Ascending aorta (tissue), 2 donors: ENCODE measurements around the gene ANKRD39. TPM values are rescaled to one million over a fixed set of nuclear protein-coding genes. Genes with fewer than 3 reads are reported as not detected.

Experiments used
- DNase-seq, 2 donors: peaks; one replicate each; pipeline ENCODE4 v3.0.0-alpha.2; 2019; ENCODE audit warnings: low spot score in 2 of 2
- H3K27ac ChIP-seq, 2 donors: fragments of 200-600 bp; sonication (generic); one replicate each; pipeline ENCODE4 v1.5.1; 2016 to 2017; ENCODE audit warnings: mild to moderate bottlenecking in 1 of 2
- H3K27me3 ChIP-seq: fragments of 200-600 bp; sonication (generic); one replicate; pipeline ENCODE4 v1.5.1; 2017
- H3K36me3 ChIP-seq, 2 donors: fragments of 200-600 bp; sonication (generic); one replicate each; pipeline ENCODE4 v1.5.1; 2016
- H3K4me1 ChIP-seq, 2 donors: fragments of 200-600 bp; sonication (generic); one replicate each; pipeline ENCODE4 v1.5.1; 2016 to 2017; ENCODE audit warnings: mild to moderate bottlenecking in 1 of 2
- H3K4me3 ChIP-seq, 2 donors: fragments of 200-600 bp; sonication (generic); one replicate each; pipeline ENCODE4 v1.5.1; 2016 to 2017; ENCODE audit warnings: mild to moderate bottlenecking in 1 of 2
- H3K9me3 ChIP-seq, 2 donors: fragments of 200-600 bp; sonication (generic); one replicate each; pipeline ENCODE4 v1.5.1; 2016
- CTCF ChIP-seq, 3 experiments: fragments of 200-600 bp in 2 of 3; fragments of 450-650 bp in 1 of 3; sonication (generic) in 2 of 3; IDR thresholded peaks; one replicate each; pipeline ENCODE4 v1.5.1; 2016 to 2019; ENCODE audit warnings: antibody characterized with exemption in 3 of 3, mild to moderate bottlenecking in 1 of 3, moderate library complexity in 1 of 3
- intact Hi-C: fragments of 100-400 bp; cut with DNase I; formaldehyde crosslinking; loops from one replicate; pipeline ENCODE4 v1.15.1; 2023
- total RNA-seq: library from RNA; depleted of rRNA; stranded (reverse); fragments of >200 nt; gene quantifications from one replicate; pipeline ENCODE4 v1.1.0, GENCODE V29; 2016

ANKRD39 gene
- total RNA-seq, 1 donor from 2014 or later = 2.3 TPM

DNA sequence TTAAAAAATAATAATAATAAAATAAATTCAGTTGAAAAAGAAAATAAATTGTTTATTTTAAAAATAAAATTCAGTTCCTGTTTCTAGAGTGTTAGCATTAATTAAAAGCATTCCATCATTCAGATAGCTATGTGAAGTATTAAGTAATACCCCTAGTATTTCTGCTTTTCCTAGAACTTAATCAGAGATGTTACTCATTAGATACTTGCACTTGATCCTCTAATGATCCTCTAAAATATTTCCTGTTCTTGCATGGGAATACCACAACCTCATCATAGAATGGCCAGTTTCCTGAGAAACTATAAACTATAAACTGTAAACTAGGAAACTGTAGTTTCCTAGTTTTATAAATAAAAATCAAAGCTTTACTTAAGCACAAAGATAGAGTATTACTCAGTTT, 52.8 kb downstream of the ANKRD39 start:
- no peak for TF ChIP-seq CTCF (IDR thresholded peaks at IDR 0.05)
- intact Hi-C loops = loop anchor here (5.0 kb wide), 2 partner anchors 43 to 68 kb away; partner anchors contain the start of gene CNNM4
- peaks cover 14 to 25% of the 10 kb centered on the region in 2 donors for H3K36me3 ChIP-seq
- H3K27ac ChIP-seq = no peak overlapping the region
- peaks cover 0 to 4% of the 10 kb centered on the region in 2 donors for H3K4me1 ChIP-seq
- H3K27me3 ChIP-seq = no peaks in the 10 kb centered on the region
- no peaks in the 10 kb centered on the region for H3K9me3 ChIP-seq
- no peak for DNase-seq
- H3K4me3 ChIP-seq = no peak overlapping the region

DNA sequence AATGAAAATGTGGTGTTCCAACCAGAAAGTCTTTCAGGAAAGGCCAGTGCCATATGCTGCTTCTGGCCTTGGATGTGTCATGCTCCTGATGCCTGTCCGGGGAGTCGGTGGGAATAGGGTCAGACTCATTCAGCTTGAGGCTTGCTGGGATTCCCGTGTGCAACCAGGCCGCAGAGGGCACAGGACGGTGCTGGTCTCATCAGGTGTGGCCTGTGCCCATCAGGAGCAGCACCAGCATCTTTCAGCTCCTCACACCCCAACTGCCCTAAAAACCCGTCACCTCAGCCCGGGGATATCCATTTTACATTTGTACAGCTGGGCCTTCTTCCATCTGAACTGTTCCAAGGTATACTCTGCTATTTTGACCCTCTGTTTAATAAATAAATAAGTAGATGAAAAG, 55.1 kb downstream of the ANKRD39 start:
- intact Hi-C loops = loop anchor here (5.0 kb wide), 2 partner anchors 40 to 65 kb away; partner anchors contain the start of gene CNNM4
- peaks cover 20 to 26% of the 10 kb centered on the region in 2 donors for H3K36me3 ChIP-seq
- no peaks in the 10 kb centered on the region for H3K9me3 ChIP-seq
- no peak for TF ChIP-seq CTCF (IDR thresholded peaks at IDR 0.05)
- no peak for DNase-seq
- H3K27me3 ChIP-seq = no peaks in the 10 kb centered on the region
- no peak overlapping the region for H3K27ac ChIP-seq
- no peak overlapping the region for H3K4me3 ChIP-seq
- peaks cover 0 to 4% of the 10 kb centered on the region in 2 donors for H3K4me1 ChIP-seq

DNA sequence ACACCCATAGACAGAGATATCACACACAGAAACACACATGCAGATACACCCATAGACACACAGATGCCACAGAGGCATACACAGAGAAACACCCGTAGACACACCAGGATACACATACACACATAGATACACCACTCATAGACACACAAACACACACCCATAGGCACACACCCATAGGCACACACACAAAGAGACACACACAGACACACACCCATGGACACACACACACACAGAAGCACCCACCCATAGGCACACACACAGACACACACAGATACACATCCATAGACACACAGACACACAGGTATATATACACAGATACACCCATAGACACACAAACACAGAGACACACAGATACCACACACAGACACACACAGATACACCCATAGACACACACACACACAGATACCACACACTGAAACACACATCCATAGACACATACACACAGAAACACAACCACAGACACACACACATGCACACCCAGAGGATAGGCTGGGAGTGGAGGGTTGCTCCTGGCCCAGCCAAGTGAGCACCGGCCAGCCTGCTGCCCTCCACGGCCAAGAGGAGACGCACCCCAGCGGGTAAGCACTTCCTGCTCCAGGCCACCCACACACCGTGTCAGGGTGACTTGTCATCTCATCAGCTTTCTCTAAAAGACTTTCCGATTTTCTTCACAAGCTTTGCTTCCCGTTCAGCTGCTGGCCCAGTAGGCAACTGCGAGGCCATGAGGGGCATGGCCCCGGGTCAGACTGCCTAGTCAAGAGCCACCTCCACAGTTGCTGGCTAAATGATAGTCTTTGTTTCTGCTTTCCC, 55.8 kb downstream of the ANKRD39 start:
- no peak for TF ChIP-seq CTCF (IDR thresholded peaks at IDR 0.05)
- no peak overlapping the region for H3K27ac ChIP-seq
- H3K27me3 ChIP-seq = no peaks in the 10 kb centered on the region
- intact Hi-C loops = loop anchor here (5.0 kb wide), 2 partner anchors 40 to 65 kb away; partner anchors contain the start of gene CNNM4
- H3K4me3 ChIP-seq = no peak overlapping the region
- DNase-seq = no peak
- H3K9me3 ChIP-seq = no peaks in the 10 kb centered on the region
- peaks cover 0 to 4% of the 10 kb centered on the region in 2 donors for H3K4me1 ChIP-seq
- H3K36me3 ChIP-seq = peaks cover 20 to 34% of the 10 kb centered on the region in 2 donors

DNA sequence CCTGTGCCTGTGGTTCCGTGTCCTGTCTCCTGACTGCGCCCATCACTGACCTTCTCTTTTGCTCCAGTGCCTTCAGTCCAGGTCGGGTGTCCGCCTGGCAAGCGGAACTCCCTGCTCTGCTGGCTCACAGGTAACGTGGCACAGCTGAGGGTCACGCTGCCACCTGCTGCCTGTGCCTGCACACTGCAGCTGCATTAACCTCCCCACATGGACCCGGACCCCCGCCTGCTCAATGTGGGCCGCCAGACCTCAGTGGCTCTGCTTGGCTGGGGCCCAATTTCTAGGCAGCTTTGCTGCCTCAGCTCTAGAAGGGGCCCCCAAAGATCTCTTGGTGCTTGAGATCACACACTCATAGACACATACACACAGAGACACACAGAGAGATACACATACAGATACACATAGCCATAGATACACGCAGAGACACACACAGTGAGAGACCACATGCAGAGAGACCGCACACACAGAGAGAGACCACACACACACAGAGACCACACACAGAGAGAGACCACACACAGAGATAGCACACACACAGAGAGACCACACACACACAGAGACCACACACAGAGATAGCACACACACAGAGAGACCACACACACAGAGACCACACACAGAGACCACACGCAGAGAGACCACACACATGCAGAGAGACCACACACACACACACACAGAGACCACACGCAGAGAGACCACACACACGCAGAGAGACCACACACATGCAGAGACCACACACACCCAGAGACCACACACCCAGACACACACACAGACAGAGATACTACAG, 56.6 kb downstream of the ANKRD39 start:
- Histone ChIP-seq H3K27me3 (no peaks in the 10 kb centered on the region), H3K9me3 (no peaks in the 10 kb centered on the region), H3K4me3 (no peak overlapping the region), H3K4me1 (peaks cover 0 to 4% of the 10 kb centered on the region in 2 donors), H3K36me3 (peaks cover 20 to 36% of the 10 kb centered on the region in 2 donors), H3K27ac (no peak overlapping the region)
- peak; percentile 77 to 89 (median 88) for TF ChIP-seq CTCF (IDR thresholded peaks at IDR 0.05)
- intact Hi-C loops = loop anchor here (5.0 kb wide), 2 partner anchors 39 to 64 kb away; partner anchors contain the start of gene CNNM4
- DNase-seq = peak in 1 of 2 donors; percentile 80

DNA sequence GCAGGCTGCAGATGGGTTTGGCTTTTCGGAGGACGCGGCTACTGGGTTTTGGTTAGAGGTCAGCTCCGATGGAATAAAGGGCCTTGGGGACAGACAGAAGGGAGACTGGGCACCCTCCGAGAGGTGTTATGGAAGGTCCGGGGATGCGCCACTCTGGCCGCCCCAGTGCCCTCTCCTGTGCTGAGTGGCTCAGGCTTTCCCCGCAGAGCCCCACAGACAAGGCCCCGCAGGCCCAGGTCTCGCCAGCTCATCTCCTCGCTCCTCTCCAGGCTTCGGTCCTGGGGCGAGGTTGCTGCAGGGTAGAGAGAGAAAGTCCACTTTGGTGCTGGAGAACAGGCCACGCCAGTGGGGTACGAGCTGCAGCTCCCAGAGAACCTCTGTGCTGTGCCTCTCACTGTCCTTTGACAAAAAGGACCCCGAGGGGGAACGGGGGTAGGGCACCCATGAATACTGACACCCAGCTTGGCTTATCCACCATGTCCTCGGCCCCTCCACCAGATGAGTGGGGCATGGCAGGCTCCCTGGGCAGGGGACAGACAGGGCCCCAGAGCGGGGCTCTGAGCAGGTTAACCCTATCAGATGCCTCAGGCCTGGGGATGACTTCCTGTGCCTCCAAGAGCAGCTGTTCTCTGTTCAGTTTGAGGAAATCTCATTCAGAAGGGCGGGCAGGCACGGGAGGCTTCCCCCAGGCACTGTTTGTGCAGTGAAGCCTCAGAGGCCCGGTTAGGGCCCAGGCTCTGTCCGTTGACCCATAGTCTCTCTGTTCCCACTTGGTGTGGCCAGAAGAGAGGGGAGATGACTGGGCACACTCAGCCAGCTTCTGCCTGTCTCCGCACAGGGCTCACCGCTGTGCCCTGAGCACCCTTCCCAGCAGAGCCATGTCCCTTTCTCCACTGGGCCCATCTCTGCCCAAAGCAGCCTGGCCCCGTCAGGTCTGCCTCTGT, 57.5 kb downstream of the ANKRD39 start:
- DNase-seq = no peak
- no peak overlapping the region for H3K27ac ChIP-seq
- no peak for TF ChIP-seq CTCF (IDR thresholded peaks at IDR 0.05)
- no peak overlapping the region for H3K4me3 ChIP-seq
- no peaks in the 10 kb centered on the region for H3K9me3 ChIP-seq
- peaks cover 20 to 36% of the 10 kb centered on the region in 2 donors for H3K36me3 ChIP-seq
- peaks cover 0 to 4% of the 10 kb centered on the region in 2 donors for H3K4me1 ChIP-seq
- no peaks in the 10 kb centered on the region for H3K27me3 ChIP-seq
- intact Hi-C loops = loop anchor here (5.0 kb wide), 2 partner anchors 38 to 63 kb away; partner anchors contain the start of gene CNNM4
